ENCODE measurements around the gene ALDH5A1.

The ALDH5A1 gene

GRCh38 chr6:24494821-24495795, at the start of gene ALDH5A1:
Gene ALDH5A1, plus strand, starts transcription at chr6:24494969. Its CDS starts 28 bp downstream, at chr6:24494997.
- peak; percentile 44 to 53 for DNase-seq (ENCODE audit: low read depth in 2 of 2)

- no peak for DNase-seq (ENCODE audit: low read depth in 2 of 2)
Measured at GRCh38 chr6:24445704-24446103, 49.1 kb upstream of the ALDH5A1 start.

- no peak for DNase-seq (ENCODE audit: low read depth in 2 of 2)
Measured at GRCh38 chr6:24446670-24447069, 48.1 kb upstream of the ALDH5A1 start.

- no peak for DNase-seq (ENCODE audit: low read depth in 2 of 2)
Measured at GRCh38 chr6:24448396-24448795, 46.4 kb upstream of the ALDH5A1 start.

- no peak for DNase-seq (ENCODE audit: low read depth in 2 of 2)
Measured at GRCh38 chr6:24448828-24449525, 45.8 kb upstream of the ALDH5A1 start.

GRCh38 chr6:24451581-24452388, 43.0 kb upstream of the ALDH5A1 start:
- no peak for DNase-seq (ENCODE audit: low read depth in 2 of 2)

GRCh38 chr6:24453921-24454320, 40.8 kb upstream of the ALDH5A1 start:
- DNase-seq (ENCODE audit: low read depth in 2 of 2): no peak

- no peak for DNase-seq (ENCODE audit: low read depth in 2 of 2)
Measured at GRCh38 chr6:24454452-24454851, 40.3 kb upstream of the ALDH5A1 start.

- no peak for DNase-seq (ENCODE audit: low read depth in 2 of 2)
Measured at GRCh38 chr6:24455061-24455460, 39.7 kb upstream of the ALDH5A1 start.

GRCh38 chr6:24458134-24458533, 36.6 kb upstream of the ALDH5A1 start:
- no peak for DNase-seq (ENCODE audit: low read depth in 2 of 2)

GRCh38 chr6:24458941-24459340, 35.8 kb upstream of the ALDH5A1 start:
- no peak for DNase-seq (ENCODE audit: low read depth in 2 of 2)

GRCh38 chr6:24460966-24461365, 33.8 kb upstream of the ALDH5A1 start:
- DNase-seq (ENCODE audit: low read depth in 2 of 2): no peak

- no peak for DNase-seq (ENCODE audit: low read depth in 2 of 2)
Measured at GRCh38 chr6:24464253-24465038, 30.3 kb upstream of the ALDH5A1 start.

- DNase-seq (ENCODE audit: low read depth in 2 of 2): no peak
Measured at GRCh38 chr6:24469811-24470210, 25.0 kb upstream of the ALDH5A1 start.

- DNase-seq (ENCODE audit: low read depth in 2 of 2): no peak
Measured at GRCh38 chr6:24472181-24472580, 22.6 kb upstream of the ALDH5A1 start.

GRCh38 chr6:24476631-24477030, 18.1 kb upstream of the ALDH5A1 start:
- no peak for DNase-seq (ENCODE audit: low read depth in 2 of 2)

- DNase-seq (ENCODE audit: low read depth in 2 of 2): no peak
Measured at GRCh38 chr6:24477070-24477469, 17.7 kb upstream of the ALDH5A1 start.

GRCh38 chr6:24478903-24479302, 15.9 kb upstream of the ALDH5A1 start:
- DNase-seq (ENCODE audit: low read depth in 2 of 2): no peak

- no peak for DNase-seq (ENCODE audit: low read depth in 2 of 2)
Measured at GRCh38 chr6:24480705-24481104, 14.1 kb upstream of the ALDH5A1 start.

GRCh38 chr6:24481449-24481848, 13.3 kb upstream of the ALDH5A1 start:
- DNase-seq (ENCODE audit: low read depth in 2 of 2): no peak

GRCh38 chr6:24484657-24485323, 10.0 kb upstream of the ALDH5A1 start:
- no peak for DNase-seq (ENCODE audit: low read depth in 2 of 2)
